K562 (cell line): ENCODE data around the gene YBEY. TPM values are rescaled to one million over a fixed set of nuclear protein-coding genes. Genes with fewer than 3 reads are reported as not detected.

Source experiments
- ERF ChIP-seq: fragments of 450-650 bp; formaldehyde crosslinking; IDR thresholded peaks from 2 replicates; pipeline ENCODE4 v1.4.0; 2020; ENCODE audit warnings: mild to moderate bottlenecking, mixed read lengths
- ETV6 ChIP-seq, 3 experiments: fragments of 150-350 bp in 1 of 3; sonication (generic) in 1 of 3; formaldehyde crosslinking in 1 of 3; IDR thresholded peaks; 2 replicates each; pipeline versions ENCODE4 v1.6.1 to v1.8.0; 2014 to 2022; ENCODE audit warnings: borderline replicate concordance in 2 of 3, low read depth in 2 of 3, antibody characterized with exemption in 1 of 3, low read length in 1 of 3, mild to moderate bottlenecking in 1 of 3, missing genetic modification reagents in 1 of 3
- MCM2 ChIP-seq: fragments of 450-650 bp; IDR thresholded peaks from 2 replicates; pipeline ENCODE4 v1.6.1; 2017; ENCODE audit warnings: low read depth, mild to moderate bottlenecking
- MEF2D ChIP-seq: conservative IDR thresholded peaks from 2 replicates; pipeline ENCODE4 v1.6.1; 2016; ENCODE audit warnings: low read depth, missing genetic modification characterization, missing compliant biosample characterization
- PRMT5 ChIP-seq: sonication (generic); formaldehyde crosslinking; IDR thresholded peaks from 2 replicates; pipeline ENCODE4 v1.5.0; 2020; ENCODE audit warnings: missing genetic modification reagents
- RFX7 ChIP-seq: fragments of 250-450 bp; sonication (Bioruptor Pico); IDR thresholded peaks from 2 replicates; pipeline ENCODE4 v1.5.1; 2021; ENCODE audit warnings: mild to moderate bottlenecking
- SMARCA4 ChIP-seq: fragments of 450-650 bp; IDR thresholded peaks from 2 replicates; pipeline ENCODE4 v1.6.1; 2016
- SOX6 ChIP-seq: fragments of 450-650 bp; IDR thresholded peaks from 2 replicates; pipeline ENCODE4 v1.6.1; 2014; ENCODE audit warnings: mild to moderate bottlenecking
- SRF ChIP-seq, 2 experiments: fragments of 250-450, 450-650 bp in 1 of 2; sonication (Bioruptor Pico) in 1 of 2; sonication (generic) in 1 of 2; formaldehyde crosslinking; IDR thresholded peaks; 2 replicates each; pipeline versions ENCODE4 v1.5.0 to v1.5.1; 2020 to 2022; ENCODE audit warnings: mild to moderate bottlenecking in 1 of 2, missing genetic modification reagents in 1 of 2
- polyA plus RNA-seq, 8 experiments: library from polyadenylated mRNA; depleted of rRNA in 4 of 8; stranded (reverse) in 5 of 8; unstranded in 3 of 8; fragments of >200 nt; fragmentation: Nextera tagmentation in 2 of 8; fragmentation: Illumina TruSeq in 1 of 8; extraction: Ambion mirVana in 2 of 8; extraction: Trizol in 1 of 8; gene quantifications; 2 replicates each; pipeline versions ENCODE4 v1.2.1 to v1.2.3, GENCODE V29; 2011 to 2014; ENCODE audit warnings: inconsistent platforms in 1 of 8, missing spikeins in 1 of 8
- total RNA-seq, 7 experiments: library from RNA; depleted of rRNA in 6 of 7; stranded (reverse); fragments of >200 nt in 6 of 7; fragmentation: Illumina TruSeq in 2 of 7; extraction: Trizol in 2 of 7; gene quantifications; 2 replicates each; pipeline versions ENCODE4 v1.2.1 to v1.2.3, GENCODE V29; 2011 to 2021; ENCODE audit warnings: low replicate concordance in 1 of 7
- TF ChIP-seq, protein P1 (sequence below), 2 experiments: fragments of 450-650 bp; IDR thresholded peaks; 2 replicates each; pipeline ENCODE4 v1.6.1; 2018; ENCODE audit warnings: mild to moderate bottlenecking in 2 of 2, low read depth in 1 of 2; ENCODE audit not compliant: partially characterized antibody in 2 of 2
- TF ChIP-seq, protein P2 (sequence below): fragments of 250-450 bp; sonication (Bioruptor Pico); IDR thresholded peaks from 2 replicates; pipeline ENCODE4 v1.5.0; 2020; ENCODE audit warnings: mild to moderate bottlenecking, borderline replicate concordance
- TF ChIP-seq, protein P3 (sequence below): fragments of 450-650 bp; formaldehyde crosslinking; IDR thresholded peaks from 2 replicates; pipeline ENCODE4 v1.4.0; 2022; ENCODE audit warnings: missing genetic modification characterization
- TF ChIP-seq, protein P4 (sequence below): fragments of 250-450 bp; sonication (Bioruptor Pico); IDR thresholded peaks from 2 replicates; pipeline ENCODE4 v1.4.0; 2020; ENCODE audit warnings: borderline replicate concordance
- TF ChIP-seq, protein P5 (sequence below): fragments of 450-650 bp; IDR thresholded peaks from 2 replicates; pipeline ENCODE4 v1.6.1; 2016; ENCODE audit warnings: low read depth, mild to moderate bottlenecking, moderate library complexity
- TF ChIP-seq, protein P6 (sequence below): fragments of 250-450 bp; sonication (Bioruptor Pico); IDR thresholded peaks from 2 replicates; pipeline ENCODE4 v1.8.0; 2022; ENCODE audit warnings: moderate library complexity, mild to moderate bottlenecking, inconsistent platforms

YBEY gene
- total and polyA plus RNA-seq, 9 of the 15 experiments (the other 6 are each of a cell fraction or from before 2014, with no cell fraction given), result 6.4 to 28.0 (median 12.4) TPM

DNA sequence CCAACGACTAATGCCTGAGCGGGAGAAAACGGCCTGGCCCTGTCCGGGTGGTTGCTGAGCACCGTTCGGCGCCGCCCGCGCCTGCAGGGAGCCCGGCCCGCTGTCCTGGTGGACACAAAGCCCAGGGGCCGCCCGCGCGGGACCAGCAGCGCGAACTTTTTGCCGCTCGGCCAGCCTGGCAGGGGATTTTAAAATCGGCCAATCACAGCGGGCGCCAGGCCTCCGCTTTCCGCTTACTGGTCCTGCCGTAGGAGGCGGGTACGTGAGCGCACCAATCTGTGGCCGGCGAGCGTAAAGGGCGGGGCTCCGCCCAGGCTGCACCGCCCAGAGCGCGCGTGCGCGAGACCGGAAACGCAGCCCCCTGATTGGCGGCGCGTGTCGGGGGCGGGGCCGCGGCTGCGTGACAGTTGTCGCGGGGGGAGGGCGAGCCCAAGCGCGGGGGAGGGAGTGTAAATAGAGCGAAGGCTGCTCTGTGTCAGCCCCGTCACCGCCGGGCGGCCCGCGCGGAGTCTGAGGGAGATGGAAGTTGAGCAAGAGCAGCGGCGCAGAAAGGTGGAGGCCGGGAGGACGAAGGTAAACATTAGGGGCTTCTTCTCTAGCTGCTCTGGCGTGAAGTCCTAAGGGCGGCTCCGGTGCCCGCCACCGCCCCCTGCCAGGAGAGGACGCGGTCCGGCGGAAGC is 37.7 kb downstream of the YBEY start, which contains the start of the genes C21orf58 and PCNT (continued):
- TF ChIP-seq, protein P1, sequence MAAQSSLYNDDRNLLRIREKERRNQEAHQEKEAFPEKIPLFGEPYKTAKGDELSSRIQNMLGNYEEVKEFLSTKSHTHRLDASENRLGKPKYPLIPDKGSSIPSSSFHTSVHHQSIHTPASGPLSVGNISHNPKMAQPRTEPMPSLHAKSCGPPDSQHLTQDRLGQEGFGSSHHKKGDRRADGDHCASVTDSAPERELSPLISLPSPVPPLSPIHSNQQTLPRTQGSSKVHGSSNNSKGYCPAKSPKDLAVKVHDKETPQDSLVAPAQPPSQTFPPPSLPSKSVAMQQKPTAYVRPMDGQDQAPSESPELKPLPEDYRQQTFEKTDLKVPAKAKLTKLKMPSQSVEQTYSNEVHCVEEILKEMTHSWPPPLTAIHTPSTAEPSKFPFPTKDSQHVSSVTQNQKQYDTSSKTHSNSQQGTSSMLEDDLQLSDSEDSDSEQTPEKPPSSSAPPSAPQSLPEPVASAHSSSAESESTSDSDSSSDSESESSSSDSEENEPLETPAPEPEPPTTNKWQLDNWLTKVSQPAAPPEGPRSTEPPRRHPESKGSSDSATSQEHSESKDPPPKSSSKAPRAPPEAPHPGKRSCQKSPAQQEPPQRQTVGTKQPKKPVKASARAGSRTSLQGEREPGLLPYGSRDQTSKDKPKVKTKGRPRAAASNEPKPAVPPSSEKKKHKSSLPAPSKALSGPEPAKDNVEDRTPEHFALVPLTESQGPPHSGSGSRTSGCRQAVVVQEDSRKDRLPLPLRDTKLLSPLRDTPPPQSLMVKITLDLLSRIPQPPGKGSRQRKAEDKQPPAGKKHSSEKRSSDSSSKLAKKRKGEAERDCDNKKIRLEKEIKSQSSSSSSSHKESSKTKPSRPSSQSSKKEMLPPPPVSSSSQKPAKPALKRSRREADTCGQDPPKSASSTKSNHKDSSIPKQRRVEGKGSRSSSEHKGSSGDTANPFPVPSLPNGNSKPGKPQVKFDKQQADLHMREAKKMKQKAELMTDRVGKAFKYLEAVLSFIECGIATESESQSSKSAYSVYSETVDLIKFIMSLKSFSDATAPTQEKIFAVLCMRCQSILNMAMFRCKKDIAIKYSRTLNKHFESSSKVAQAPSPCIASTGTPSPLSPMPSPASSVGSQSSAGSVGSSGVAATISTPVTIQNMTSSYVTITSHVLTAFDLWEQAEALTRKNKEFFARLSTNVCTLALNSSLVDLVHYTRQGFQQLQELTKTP (IDR thresholded peaks at IDR 0.05; ENCODE audit: low read depth in 1 of 2, partially characterized antibody in 2 of 2), result peak in 1 of 2 experiments; percentile 50
- TF ChIP-seq MEF2D (tag) (no peak), SMARCA4 (peak; percentile 34), RFX7 (CRISPR knock-in tag) (no peak), ERF (peak; percentile 78; the same call in 1 of the 2 replicates), PRMT5 (CRISPR knock-in tag) (0 out of 2 replicates have a peak, but pooled peaks have one; percentile 32), MCM2 (no peak), SOX6 (peak; percentile 7; the same call in 1 of the 2 replicates), SRF (CRISPR knock-in tag; IDR thresholded peaks at IDR 0.05) (no peak; a peak in 1 of 4 replicates), ETV6 (IDR thresholded peaks at IDR 0.05; ENCODE audit: borderline replicate concordance in 1 of 2, low read depth in 2 of 2, low read length in 1 of 2) (0 out of 4 replicates have a peak, but pooled peaks of 1 of the 2 experiments have one; percentile 11), ETV6 (CRISPR knock-in tag; IDR thresholded peaks at IDR 0.05; ENCODE audit: borderline replicate concordance) (no peak)
- TF ChIP-seq, protein P2, sequence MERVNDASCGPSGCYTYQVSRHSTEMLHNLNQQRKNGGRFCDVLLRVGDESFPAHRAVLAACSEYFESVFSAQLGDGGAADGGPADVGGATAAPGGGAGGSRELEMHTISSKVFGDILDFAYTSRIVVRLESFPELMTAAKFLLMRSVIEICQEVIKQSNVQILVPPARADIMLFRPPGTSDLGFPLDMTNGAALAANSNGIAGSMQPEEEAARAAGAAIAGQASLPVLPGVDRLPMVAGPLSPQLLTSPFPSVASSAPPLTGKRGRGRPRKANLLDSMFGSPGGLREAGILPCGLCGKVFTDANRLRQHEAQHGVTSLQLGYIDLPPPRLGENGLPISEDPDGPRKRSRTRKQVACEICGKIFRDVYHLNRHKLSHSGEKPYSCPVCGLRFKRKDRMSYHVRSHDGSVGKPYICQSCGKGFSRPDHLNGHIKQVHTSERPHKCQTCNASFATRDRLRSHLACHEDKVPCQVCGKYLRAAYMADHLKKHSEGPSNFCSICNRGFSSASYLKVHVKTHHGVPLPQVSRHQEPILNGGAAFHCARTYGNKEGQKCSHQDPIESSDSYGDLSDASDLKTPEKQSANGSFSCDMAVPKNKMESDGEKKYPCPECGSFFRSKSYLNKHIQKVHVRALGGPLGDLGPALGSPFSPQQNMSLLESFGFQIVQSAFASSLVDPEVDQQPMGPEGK (CRISPR knock-in tag), result no peak
- TF ChIP-seq, protein P3, sequence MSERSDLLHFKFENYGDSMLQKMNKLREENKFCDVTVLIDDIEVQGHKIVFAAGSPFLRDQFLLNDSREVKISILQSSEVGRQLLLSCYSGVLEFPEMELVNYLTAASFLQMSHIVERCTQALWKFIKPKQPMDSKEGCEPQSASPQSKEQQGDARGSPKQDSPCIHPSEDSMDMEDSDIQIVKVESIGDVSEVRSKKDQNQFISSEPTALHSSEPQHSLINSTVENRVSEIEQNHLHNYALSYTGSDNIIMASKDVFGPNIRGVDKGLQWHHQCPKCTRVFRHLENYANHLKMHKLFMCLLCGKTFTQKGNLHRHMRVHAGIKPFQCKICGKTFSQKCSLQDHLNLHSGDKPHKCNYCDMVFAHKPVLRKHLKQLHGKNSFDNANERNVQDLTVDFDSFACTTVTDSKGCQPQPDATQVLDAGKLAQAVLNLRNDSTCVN, result peak; percentile 81; the same call in 1 of the 2 replicates
- TF ChIP-seq, protein P4, sequence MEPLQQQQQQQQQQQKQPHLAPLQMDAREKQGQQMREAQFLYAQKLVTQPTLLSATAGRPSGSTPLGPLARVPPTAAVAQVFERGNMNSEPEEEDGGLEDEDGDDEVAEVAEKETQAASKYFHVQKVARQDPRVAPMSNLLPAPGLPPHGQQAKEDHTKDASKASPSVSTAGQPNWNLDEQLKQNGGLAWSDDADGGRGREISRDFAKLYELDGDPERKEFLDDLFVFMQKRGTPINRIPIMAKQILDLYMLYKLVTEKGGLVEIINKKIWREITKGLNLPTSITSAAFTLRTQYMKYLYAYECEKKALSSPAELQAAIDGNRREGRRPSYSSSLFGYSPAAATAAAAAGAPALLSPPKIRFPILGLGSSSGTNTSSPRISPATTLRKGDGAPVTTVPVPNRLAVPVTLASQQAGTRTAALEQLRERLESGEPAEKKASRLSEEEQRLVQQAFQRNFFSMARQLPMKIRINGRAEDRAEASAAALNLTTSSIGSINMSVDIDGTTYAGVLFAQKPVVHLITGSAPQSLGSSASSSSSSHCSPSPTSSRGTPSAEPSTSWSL (CRISPR knock-in tag), result no peak
- TF ChIP-seq, protein P5, sequence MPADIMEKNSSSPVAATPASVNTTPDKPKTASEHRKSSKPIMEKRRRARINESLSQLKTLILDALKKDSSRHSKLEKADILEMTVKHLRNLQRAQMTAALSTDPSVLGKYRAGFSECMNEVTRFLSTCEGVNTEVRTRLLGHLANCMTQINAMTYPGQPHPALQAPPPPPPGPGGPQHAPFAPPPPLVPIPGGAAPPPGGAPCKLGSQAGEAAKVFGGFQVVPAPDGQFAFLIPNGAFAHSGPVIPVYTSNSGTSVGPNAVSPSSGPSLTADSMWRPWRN, result peak; percentile 92
- TF ChIP-seq, protein P6, sequence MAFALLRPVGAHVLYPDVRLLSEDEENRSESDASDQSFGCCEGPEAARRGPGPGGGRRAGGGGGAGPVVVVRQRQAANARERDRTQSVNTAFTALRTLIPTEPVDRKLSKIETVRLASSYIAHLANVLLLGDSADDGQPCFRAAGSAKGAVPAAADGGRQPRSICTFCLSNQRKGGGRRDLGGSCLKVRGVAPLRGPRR (CRISPR knock-in tag), result no peak
